Activated naive CD4-positive, alpha-beta T cell treated with anti-CD3 and anti-CD28 coated beads for 36 hours (primary cell): Measurements from ENCODE around the gene PKNOX2. TPM values are rescaled to one million over a fixed set of nuclear protein-coding genes. Genes with fewer than 3 reads are reported as not detected.

Experiments used
- CTCF ChIA-PET: fragments of 350-600 bp; sonication (Branson Sonifier 250); formaldehyde crosslinking; loops from one replicate; lab custom pipeline; 2021; ENCODE audit warnings: antibody characterized with exemption; lab: Charles Lee
- DNase-seq: peaks from one replicate; pipeline ENCODE4 v3.0.0-alpha.2; 2020
- H3K27ac Mint-ChIP-seq: one replicate; pipeline ENCODE4 v1.8.0; 2021; ENCODE audit warnings: mild to moderate bottlenecking, mixed read lengths
- H3K27me3 Mint-ChIP-seq: one replicate; pipeline ENCODE4 v1.8.0; 2021; ENCODE audit warnings: low read depth, mixed read lengths
- H3K36me3 Mint-ChIP-seq: one replicate; pipeline ENCODE4 v1.8.0; 2021; ENCODE audit warnings: low read depth, mixed read lengths
- H3K4me1 Mint-ChIP-seq: one replicate; pipeline ENCODE4 v1.8.0; 2021; ENCODE audit warnings: low read depth, mixed read lengths
- H3K4me3 Mint-ChIP-seq: one replicate; pipeline ENCODE4 v1.8.0; 2021; ENCODE audit warnings: mild to moderate bottlenecking, moderate library complexity, mixed read lengths
- H3K9me3 Mint-ChIP-seq: one replicate; pipeline ENCODE4 v1.8.0; 2021; ENCODE audit warnings: mixed read lengths
- intact Hi-C: fragments of 100-400 bp; cut with micrococcal nuclease; formaldehyde crosslinking; loops from one replicate; pipeline ENCODE4 v1.15.1; 2023
- total RNA-seq, 2 experiments: library from RNA; stranded (reverse); gene quantifications; one replicate each; pipeline ENCODE4 v1.2.3, GENCODE V29; 2021

Gene PKNOX2
- total RNA-seq, 2 experiments from 2014 or later, result not detected

DNA sequence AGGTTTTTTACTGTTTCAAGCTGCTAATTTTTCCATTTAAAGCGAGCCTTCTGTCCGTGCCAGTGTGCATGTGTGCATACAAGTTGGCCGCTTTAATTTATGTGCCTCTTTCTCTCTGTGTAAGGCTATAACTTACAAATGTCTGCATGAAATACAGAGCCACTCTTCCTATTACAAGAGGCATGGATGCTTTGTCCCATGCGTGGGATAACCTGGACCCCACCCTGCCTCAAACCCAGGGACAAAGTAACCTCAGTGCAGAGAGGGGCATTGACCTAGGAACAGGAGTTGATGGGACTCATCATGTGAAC is 28.8 kb downstream of the PKNOX2 start:
- CTCF ChIA-PET, result no interaction called here
- Mint-ChIP-seq H3K27ac (no peak overlapping the region), H3K4me3 (no peak overlapping the region), H3K4me1 (no peaks in the 10 kb centered on the region), H3K36me3 (no peaks in the 10 kb centered on the region), H3K27me3 (peaks cover 44% of the 10 kb centered on the region), H3K9me3 (peaks cover 3% of the 10 kb centered on the region)
- intact Hi-C loops, result no loop called here
- DNase-seq, result no peak

DNA sequence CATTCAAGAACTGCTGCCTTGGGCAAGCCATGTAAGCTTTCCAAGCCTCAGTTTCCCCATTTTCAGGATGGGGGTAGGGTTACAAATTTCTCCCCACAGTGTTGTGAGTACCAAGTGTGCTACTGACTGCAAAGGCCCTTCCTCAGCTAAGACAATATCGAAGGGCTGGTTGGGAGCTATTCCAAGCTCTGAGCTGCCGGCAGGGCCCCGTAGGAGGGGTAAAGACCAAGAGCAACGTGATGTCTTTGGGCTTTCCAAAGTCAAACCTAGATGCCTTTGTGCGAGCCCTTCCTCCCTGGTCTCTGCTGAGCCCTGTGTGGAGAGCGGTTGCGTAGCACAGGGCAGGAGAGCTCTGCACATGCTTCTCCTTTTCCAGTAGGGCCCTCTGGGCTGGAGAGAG is 29.3 kb downstream of the PKNOX2 start:
- intact Hi-C loops, result no loop called here
- DNase-seq, result no peak
- no peaks in the 10 kb centered on the region for H3K36me3 Mint-ChIP-seq
- H3K27me3 Mint-ChIP-seq, result peaks cover 46% of the 10 kb centered on the region
- H3K4me3 Mint-ChIP-seq, result no peak overlapping the region
- CTCF ChIA-PET, result no interaction called here
- H3K27ac Mint-ChIP-seq, result no peak overlapping the region
- H3K4me1 Mint-ChIP-seq, result no peaks in the 10 kb centered on the region
- peaks cover 3% of the 10 kb centered on the region for H3K9me3 Mint-ChIP-seq

- DNase-seq, result no peak
- Mint-ChIP-seq H3K9me3 (no peaks in the 10 kb centered on the region), H3K36me3 (no peaks in the 10 kb centered on the region), H3K4me1 (no peaks in the 10 kb centered on the region), H3K4me3 (no peak overlapping the region), H3K27ac (no peak overlapping the region), H3K27me3 (peaks cover 18% of the 10 kb centered on the region)
- CTCF ChIA-PET, result interaction anchor here (1.4 kb wide), 1 partner anchor 205 kb away, joined by 3 read pairs; no protein-coding TSS in a partner anchor
- intact Hi-C loops, result no loop called here
These were observed 35.4 kb downstream of the PKNOX2 start for GRCh38 chr11:125199915-125200314.

GRCh38 chr11:125200441-125200840 is 35.9 kb downstream of the PKNOX2 start:
- H3K36me3 Mint-ChIP-seq, result no peaks in the 10 kb centered on the region
- no peak overlapping the region for H3K4me3 Mint-ChIP-seq
- H3K4me1 Mint-ChIP-seq, result no peaks in the 10 kb centered on the region
- intact Hi-C loops, result no loop called here
- H3K27me3 Mint-ChIP-seq, result peaks cover 18% of the 10 kb centered on the region
- H3K9me3 Mint-ChIP-seq, result no peaks in the 10 kb centered on the region
- CTCF ChIA-PET, result no interaction called here
- no peak overlapping the region for H3K27ac Mint-ChIP-seq
- DNase-seq, result no peak

DNA sequence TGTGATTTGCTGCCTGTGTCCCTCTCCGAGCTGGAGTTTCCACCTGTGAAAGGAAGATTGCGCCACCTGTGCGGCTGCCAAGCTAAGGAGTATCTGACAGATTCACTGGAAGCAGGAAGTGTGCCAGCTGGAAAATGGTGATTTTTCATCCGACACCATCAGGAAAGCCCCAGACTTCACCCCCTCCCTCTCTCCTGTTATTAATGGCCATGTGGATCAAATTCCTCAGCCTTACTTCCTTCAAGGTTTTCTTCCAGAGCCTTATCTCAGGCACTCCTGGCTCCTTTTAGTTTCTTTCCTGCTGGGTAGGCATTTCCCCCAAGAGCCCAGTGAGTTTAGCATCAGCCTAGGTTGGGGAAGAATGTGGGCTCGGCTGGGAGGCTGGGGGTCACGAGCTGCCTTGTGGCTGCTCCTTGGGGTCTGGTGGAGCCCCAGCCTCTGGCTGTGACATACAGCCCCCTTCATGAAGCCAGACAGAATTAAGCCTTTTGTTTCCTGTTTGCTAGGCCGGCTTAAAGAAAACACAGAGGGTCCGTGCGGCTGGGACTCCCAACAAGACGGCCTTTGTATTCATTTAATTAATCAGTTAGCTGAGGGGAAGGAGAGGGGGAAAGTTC is 37.1 kb downstream of the PKNOX2 start:
- no peak overlapping the region for H3K27ac Mint-ChIP-seq
- no peak overlapping the region for H3K4me3 Mint-ChIP-seq
- H3K9me3 Mint-ChIP-seq, result no peaks in the 10 kb centered on the region
- CTCF ChIA-PET, result no interaction called here
- no peaks in the 10 kb centered on the region for H3K4me1 Mint-ChIP-seq
- no peaks in the 10 kb centered on the region for H3K36me3 Mint-ChIP-seq
- intact Hi-C loops, result no loop called here
- H3K27me3 Mint-ChIP-seq, result peaks cover 18% of the 10 kb centered on the region
- no peak for DNase-seq

GRCh38 chr11:125202362-125202880 is 37.9 kb downstream of the PKNOX2 start:
- Mint-ChIP-seq H3K4me3 (no peak overlapping the region), H3K27ac (no peak overlapping the region), H3K9me3 (no peaks in the 10 kb centered on the region), H3K36me3 (no peaks in the 10 kb centered on the region), H3K27me3 (peaks cover 18% of the 10 kb centered on the region), H3K4me1 (no peaks in the 10 kb centered on the region)
- CTCF ChIA-PET, result no interaction called here
- no peak for DNase-seq
- intact Hi-C loops, result no loop called here

DNA sequence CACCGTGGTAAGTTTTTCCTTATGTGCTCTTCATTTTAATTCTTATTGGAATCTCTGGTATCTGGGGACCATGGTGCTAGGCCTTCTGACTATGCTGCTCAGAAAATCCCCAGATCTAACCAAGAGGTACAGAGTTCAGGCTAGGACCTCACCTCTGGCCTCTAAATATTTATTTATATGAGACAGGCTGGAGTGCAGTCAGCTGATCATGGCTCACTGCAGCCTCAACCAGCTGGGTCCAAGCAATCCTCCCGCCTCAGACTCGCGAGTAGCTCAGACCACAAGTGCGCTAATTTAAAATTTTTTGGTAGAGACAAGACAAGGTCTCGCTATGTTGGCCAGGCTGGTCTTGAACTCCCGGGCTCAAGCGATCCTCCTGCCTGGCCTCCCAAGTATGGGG is 38.4 kb downstream of the PKNOX2 start:
- DNase-seq, result no peak
- no peak overlapping the region for H3K4me3 Mint-ChIP-seq
- H3K27ac Mint-ChIP-seq, result no peak overlapping the region
- H3K4me1 Mint-ChIP-seq, result no peaks in the 10 kb centered on the region
- no peaks in the 10 kb centered on the region for H3K9me3 Mint-ChIP-seq
- CTCF ChIA-PET, result no interaction called here
- H3K36me3 Mint-ChIP-seq, result no peaks in the 10 kb centered on the region
- H3K27me3 Mint-ChIP-seq, result peaks cover 18% of the 10 kb centered on the region
- intact Hi-C loops, result no loop called here

GRCh38 chr11:125207866-125208425 is 43.4 kb downstream of the PKNOX2 start:
- Mint-ChIP-seq H3K4me1 (no peaks in the 10 kb centered on the region), H3K27me3 (peaks cover 11% of the 10 kb centered on the region), H3K27ac (no peak overlapping the region), H3K36me3 (no peaks in the 10 kb centered on the region), H3K9me3 (no peaks in the 10 kb centered on the region), H3K4me3 (no peak overlapping the region)
- intact Hi-C loops, result no loop called here
- CTCF ChIA-PET, result no interaction called here
- no peak for DNase-seq

- intact Hi-C loops, result no loop called here
- DNase-seq, result no peak
- no peak overlapping the region for H3K27ac Mint-ChIP-seq
These were observed 45.5 kb downstream of the PKNOX2 start for GRCh38 chr11:125210066-125210465.

DNA sequence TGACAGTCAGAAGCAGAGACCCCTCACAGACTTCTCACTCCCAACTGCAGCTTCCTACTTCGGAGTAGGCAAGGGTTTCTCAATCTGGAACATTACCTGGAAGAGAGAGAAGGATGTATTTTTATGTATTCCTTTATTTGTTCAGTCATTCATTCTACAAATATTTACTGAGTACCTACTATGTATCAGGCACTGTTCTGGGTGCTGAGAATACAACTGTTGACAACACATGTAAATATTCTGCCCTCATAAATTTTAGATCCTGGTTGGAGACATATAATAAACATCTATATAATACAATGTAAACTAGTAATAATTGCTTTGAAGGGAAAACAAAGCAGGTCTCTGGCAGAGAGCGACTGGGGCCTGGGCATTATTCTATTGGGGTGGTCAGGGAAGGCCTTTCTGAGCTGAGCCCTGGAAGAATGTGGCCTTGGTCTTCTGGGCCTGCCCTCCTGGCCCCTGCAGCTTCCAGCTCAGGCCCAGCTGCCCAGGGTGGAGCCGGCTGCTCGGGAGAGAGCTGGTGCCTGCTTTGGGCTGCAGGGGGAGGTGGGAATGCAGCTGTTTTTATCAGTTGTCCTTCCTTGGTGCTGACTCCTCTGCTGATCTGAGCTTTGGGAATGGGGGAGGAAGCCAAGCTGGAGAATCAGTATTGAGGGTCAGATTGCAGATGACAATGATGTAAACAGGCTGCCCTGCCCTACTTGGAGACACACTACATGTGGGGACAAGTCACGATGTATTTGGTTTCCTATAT is 46.8 kb downstream of the PKNOX2 start:
- H3K36me3 Mint-ChIP-seq, result no peaks in the 10 kb centered on the region
- H3K4me3 Mint-ChIP-seq, result no peak overlapping the region
- peaks cover 11% of the 10 kb centered on the region for H3K27me3 Mint-ChIP-seq
- no peak overlapping the region for H3K27ac Mint-ChIP-seq
- no peaks in the 10 kb centered on the region for H3K9me3 Mint-ChIP-seq
- CTCF ChIA-PET, result no interaction called here
- no peak for DNase-seq
- H3K4me1 Mint-ChIP-seq, result no peaks in the 10 kb centered on the region
- intact Hi-C loops, result no loop called here

More at GRCh38 chr11:125210066-125210465, 45.5 kb downstream of the PKNOX2 start:
- Mint-ChIP-seq H3K4me1 (no peaks in the 10 kb centered on the region), H3K9me3 (no peaks in the 10 kb centered on the region), H3K4me3 (no peak overlapping the region), H3K36me3 (no peaks in the 10 kb centered on the region), H3K27me3 (peaks cover 10% of the 10 kb centered on the region)
- CTCF ChIA-PET, result no interaction called here

GRCh38 chr11:125211948-125212340 is 47.4 kb downstream of the PKNOX2 start:
- Mint-ChIP-seq H3K36me3 (no peaks in the 10 kb centered on the region), H3K27ac (no peak overlapping the region), H3K4me3 (no peak overlapping the region), H3K27me3 (peaks cover 13% of the 10 kb centered on the region), H3K4me1 (no peaks in the 10 kb centered on the region), H3K9me3 (no peaks in the 10 kb centered on the region)
- intact Hi-C loops, result no loop called here
- CTCF ChIA-PET, result no interaction called here
- no peak for DNase-seq

DNA sequence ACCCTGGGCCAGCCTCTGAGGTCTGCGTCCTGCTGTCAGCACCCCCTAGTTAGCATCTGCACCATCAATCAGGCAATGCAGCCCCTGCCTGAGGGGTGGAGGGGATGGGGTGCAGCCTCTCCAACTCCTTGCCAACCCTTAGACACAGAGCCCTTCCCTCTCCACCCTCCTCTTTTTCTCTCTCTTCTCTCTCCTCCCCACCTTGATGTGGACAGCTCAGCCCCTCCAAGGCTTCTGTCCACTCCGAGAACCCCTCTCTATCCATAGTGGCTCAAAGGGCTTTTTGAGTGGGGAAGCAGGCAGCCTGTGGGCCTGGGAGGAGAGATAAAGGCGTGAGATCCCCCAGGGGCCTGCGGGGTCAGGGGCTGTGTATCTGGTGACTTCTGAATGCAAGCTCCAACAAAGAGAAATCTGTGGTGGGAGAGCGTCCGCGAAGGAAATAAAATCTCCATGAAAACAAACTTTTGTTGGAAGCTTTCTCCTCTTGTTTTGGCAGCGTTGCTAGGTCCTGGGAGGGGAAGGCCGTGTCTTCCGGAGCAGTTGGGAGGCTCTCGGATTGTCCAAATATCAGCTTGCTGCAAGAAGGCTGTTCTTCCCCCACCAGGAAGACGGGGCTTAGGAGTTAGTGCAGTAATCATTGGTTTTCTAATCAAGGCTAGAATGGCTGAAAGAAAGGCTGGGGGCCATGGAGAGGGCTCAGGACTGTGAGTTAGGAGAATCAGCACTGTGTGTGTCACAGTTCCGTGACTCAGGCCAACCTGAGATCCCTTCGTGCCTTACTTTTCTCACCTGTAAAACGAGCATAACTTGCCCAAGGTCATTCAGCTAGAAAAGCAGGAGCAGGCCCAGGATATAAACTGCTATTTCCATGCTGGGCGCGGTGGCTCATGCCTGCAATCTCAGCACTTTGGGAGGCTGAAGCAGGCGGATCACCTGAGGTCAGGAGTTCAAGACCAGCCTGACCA is 50.3 kb downstream of the PKNOX2 start:
- CTCF ChIA-PET, result interaction anchor here (1.0 to 1.3 kb wide), 2 partner anchors 19 to 132 kb away, joined by 3 read pairs; no protein-coding TSS in a partner anchor
- H3K27me3 Mint-ChIP-seq, result peaks cover 20% of the 10 kb centered on the region

More for the DNA sequence above, 50.3 kb downstream of the PKNOX2 start:
- H3K27ac Mint-ChIP-seq, result no peak overlapping the region
- H3K36me3 Mint-ChIP-seq, result no peaks in the 10 kb centered on the region
- no peaks in the 10 kb centered on the region for H3K9me3 Mint-ChIP-seq
- intact Hi-C loops, result no loop called here
- no peak for DNase-seq
- H3K4me3 Mint-ChIP-seq, result no peak overlapping the region
- H3K4me1 Mint-ChIP-seq, result no peaks in the 10 kb centered on the region
